ENCODE measurements around the gene ATG2A.

ATG2A gene

DNA sequence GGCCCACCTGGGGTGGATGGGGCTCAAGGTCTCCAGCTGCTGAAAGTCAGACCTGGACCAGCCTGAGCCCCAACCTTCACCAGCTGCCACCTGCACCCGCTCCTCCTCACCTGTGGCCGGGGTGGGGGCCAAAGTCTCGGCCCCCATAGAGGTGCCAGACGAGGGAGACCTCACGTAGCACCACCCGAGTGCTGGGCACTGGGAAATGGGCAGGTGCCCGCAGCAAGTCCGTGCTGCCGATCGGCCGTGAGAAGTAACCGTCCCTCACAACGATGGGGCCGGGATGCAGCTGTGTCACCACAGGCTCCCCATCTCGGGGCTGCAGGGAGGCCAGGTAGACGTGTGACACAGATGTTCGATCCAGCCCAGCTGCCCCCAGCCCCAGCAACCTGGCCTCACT lies 16.2 kb downstream of the ATG2A start:
- Mint-ChIP-seq H3K4me3 (no peak overlapping the region), H3K9me3 (no peaks in the 10 kb centered on the region), H3K27me3 (no peaks in the 10 kb centered on the region), H3K4me1 (ENCODE audit: low read depth) (peaks cover 22% of the 10 kb centered on the region), H3K36me3 (ENCODE audit: low read depth) (peaks cover 67% of the 10 kb centered on the region), H3K27ac (peak overlapping the region; percentile 55)
- DNase-seq, result no peak

GRCh38 chr11:64900263-64900678 lies 16.7 kb downstream of the ATG2A start:
- DNase-seq, result peak; percentile 70
- Mint-ChIP-seq H3K9me3 (no peaks in the 10 kb centered on the region), H3K27me3 (no peaks in the 10 kb centered on the region), H3K36me3 (ENCODE audit: low read depth) (peaks cover 65% of the 10 kb centered on the region), H3K4me3 (no peak overlapping the region), H3K4me1 (ENCODE audit: low read depth) (peaks cover 22% of the 10 kb centered on the region), H3K27ac (peak overlapping the region; percentile 79)

DNA sequence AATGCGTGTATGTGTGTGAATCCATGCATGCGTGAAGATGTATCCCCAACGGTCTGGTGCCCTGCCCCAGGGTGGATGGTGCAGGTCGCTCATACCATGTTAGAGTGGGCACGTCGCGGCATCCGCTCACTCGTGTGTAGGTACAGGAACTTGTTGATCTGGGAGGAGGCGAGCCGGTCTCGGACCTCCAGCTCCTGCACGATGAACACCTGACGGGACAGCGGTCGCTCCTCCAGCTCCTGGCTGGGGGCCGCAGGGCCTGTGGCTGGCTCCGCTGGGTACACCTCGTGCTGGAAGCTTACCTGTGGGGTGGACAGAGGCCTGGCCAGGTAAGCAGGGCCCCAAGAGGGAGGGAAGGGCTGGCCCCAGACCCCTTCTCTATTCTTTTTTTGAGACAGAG lies 18.5 kb downstream of the ATG2A start:
- peaks cover 24% of the 10 kb centered on the region for H3K4me1 Mint-ChIP-seq (ENCODE audit: low read depth)
- no peaks in the 10 kb centered on the region for H3K9me3 Mint-ChIP-seq
- DNase-seq, result no peak
- no peak overlapping the region for H3K4me3 Mint-ChIP-seq
- H3K27me3 Mint-ChIP-seq, result no peaks in the 10 kb centered on the region
- no peak overlapping the region for H3K27ac Mint-ChIP-seq
- peaks cover 64% of the 10 kb centered on the region for H3K36me3 Mint-ChIP-seq (ENCODE audit: low read depth)

DNA sequence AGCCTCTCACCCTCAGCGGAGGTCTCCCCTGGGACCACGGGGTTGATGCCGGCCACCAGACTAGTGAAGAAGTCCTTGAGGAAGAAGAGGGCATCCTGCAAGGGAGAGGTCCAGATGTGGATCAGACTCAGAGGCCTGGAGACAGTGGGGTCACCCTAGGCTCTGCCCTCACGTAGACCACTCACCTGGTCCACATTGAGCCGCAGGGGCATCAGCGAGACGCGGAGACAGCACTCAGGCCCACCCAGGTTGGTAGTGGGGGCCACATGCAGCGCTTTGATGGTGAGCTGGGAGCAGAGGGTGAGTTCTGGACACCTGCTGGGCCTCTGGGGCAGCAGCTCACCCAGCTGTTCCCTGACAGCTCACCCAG lies 18.9 kb downstream of the ATG2A start:
- H3K36me3 Mint-ChIP-seq (ENCODE audit: low read depth), result peaks cover 63% of the 10 kb centered on the region
- H3K27ac Mint-ChIP-seq, result no peak overlapping the region
- H3K4me1 Mint-ChIP-seq (ENCODE audit: low read depth), result peaks cover 24% of the 10 kb centered on the region
- H3K4me3 Mint-ChIP-seq, result no peak overlapping the region
- no peaks in the 10 kb centered on the region for H3K27me3 Mint-ChIP-seq
- no peak for DNase-seq
- H3K9me3 Mint-ChIP-seq, result no peaks in the 10 kb centered on the region

- Mint-ChIP-seq H3K27me3 (no peaks in the 10 kb centered on the region), H3K27ac (no peak overlapping the region), H3K36me3 (ENCODE audit: low read depth) (peaks cover 60% of the 10 kb centered on the region), H3K9me3 (no peaks in the 10 kb centered on the region), H3K4me1 (ENCODE audit: low read depth) (peaks cover 24% of the 10 kb centered on the region), H3K4me3 (no peak overlapping the region)
- DNase-seq, result no peak
Measured at GRCh38 chr11:64897381-64898075, 19.5 kb downstream of the ATG2A start.

DNA sequence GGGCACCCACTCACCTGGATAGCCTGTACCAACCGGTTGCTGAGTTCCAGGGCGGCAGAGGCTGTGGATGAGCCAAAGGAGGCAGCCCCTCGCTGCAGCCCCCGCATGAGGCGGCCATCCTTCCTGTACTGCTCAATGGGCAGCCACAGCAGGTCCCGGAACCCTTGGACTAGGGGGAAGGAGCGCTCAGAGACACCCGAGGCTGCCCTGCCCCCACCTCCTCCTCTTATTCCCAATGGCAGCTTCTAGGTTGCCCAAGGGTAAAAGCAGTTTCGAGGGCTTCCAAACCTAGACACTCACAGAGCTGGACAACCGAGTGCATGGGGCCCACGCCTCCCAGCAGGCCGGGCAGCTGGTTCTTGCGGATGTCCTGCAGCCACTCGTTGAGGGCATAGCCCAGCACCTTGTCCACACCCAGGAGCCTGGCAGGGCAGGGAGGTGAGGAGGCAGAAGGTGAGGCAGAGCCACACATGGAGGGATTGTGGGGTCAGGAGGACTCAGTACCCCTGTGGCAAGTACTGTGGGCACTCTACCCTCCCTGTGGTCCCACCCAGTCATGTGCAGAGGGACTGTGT lies 20.5 kb downstream of the ATG2A start:
- Mint-ChIP-seq H3K4me3 (no peak overlapping the region), H3K36me3 (ENCODE audit: low read depth) (peaks cover 53% of the 10 kb centered on the region), H3K4me1 (ENCODE audit: low read depth) (peaks cover 21% of the 10 kb centered on the region), H3K9me3 (no peaks in the 10 kb centered on the region), H3K27ac (no peak overlapping the region), H3K27me3 (no peaks in the 10 kb centered on the region)
- no peak for DNase-seq

DNA sequence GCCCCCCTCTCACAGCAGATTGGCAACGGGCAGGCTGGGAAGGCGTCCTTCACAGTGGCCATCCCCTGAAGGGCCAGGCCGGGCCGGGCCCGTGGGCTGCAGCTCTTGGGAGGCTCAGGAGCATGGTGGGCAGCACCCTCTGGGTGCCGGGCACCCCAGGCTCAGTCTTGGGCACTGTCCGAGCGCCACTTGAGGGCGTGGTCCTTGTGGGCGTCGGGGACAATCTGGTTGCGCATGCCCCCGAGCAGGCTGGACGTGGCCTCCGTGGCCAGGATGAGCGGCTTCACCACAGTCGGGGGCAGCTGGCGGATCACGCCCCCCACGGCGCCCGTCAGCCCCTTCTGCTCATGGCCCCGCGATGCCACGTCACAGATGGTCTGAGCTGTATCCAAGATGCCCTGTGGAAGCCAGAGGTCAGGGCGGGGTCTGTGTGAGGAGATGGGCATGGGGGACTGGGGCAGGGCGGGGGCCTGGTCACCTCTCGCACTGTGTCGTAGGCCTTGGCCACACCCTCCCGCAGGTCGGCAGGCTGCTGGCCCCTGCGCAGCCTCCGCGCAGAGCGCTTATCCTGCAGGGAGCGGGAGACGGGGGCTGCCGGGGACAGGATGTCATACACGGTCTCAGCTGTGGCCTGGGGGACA lies 22.1 kb downstream of the ATG2A start:
- H3K4me3 Mint-ChIP-seq, result no peak overlapping the region
- H3K36me3 Mint-ChIP-seq (ENCODE audit: low read depth), result peaks cover 41% of the 10 kb centered on the region
- no peak for DNase-seq
- H3K27me3 Mint-ChIP-seq, result no peaks in the 10 kb centered on the region
- H3K27ac Mint-ChIP-seq, result no peak overlapping the region
- H3K9me3 Mint-ChIP-seq, result no peaks in the 10 kb centered on the region
- peaks cover 6% of the 10 kb centered on the region for H3K4me1 Mint-ChIP-seq (ENCODE audit: low read depth)

- Mint-ChIP-seq H3K4me3 (no peak overlapping the region), H3K36me3 (ENCODE audit: low read depth) (peaks cover 36% of the 10 kb centered on the region), H3K27ac (peak overlapping the region; percentile 64), H3K27me3 (no peaks in the 10 kb centered on the region), H3K4me1 (ENCODE audit: low read depth) (peaks cover 2% of the 10 kb centered on the region), H3K9me3 (no peaks in the 10 kb centered on the region)
- DNase-seq, result peak; percentile 96
Measured at GRCh38 chr11:64894070-64894811, 22.8 kb downstream of the ATG2A start.

DNA sequence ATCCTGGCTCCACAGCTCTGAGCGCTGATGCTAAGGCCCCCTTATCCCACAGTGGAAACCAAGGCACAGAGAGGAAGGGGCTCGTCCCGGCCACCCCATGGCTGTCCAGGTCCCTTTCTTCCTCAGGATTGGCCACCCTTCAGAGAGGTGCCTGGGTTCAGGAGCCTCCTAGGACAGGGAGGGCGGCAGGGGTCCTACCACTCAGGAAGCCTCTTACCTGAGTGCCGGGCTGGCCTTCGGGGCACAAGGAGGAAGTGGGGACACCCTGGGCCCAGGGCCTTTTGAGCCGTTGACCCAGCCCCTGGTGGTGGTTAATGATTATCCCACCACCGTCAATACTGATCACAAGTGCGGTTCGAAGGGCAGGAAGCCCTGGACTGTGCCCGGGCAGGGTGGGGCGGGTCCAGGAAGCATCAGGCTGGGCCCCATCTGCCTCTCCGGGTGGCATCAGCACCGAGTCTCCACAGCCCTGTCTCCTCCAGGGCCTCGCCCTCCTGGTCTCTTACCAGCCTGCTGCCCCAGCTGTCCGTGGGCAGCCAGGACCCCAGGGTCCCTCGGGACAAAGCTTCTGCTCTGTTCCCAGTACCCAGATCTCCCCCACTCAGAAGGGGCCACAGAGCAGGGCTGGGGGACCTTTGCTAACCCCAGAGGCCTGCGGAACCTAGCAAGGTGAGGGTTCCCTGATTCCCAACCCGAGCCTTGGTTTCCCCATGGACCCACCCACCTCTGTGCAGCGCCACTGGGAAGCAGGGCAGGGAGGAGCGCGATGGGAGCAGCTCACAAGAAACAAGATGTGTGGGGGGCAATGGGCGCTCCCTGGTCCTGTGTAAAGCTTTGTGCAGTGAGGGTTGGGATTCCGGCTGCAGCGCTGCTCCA lies 23.6 kb downstream of the ATG2A start:
- Mint-ChIP-seq H3K36me3 (ENCODE audit: low read depth) (peaks cover 31% of the 10 kb centered on the region), H3K4me1 (ENCODE audit: low read depth) (peaks cover 5% of the 10 kb centered on the region), H3K9me3 (no peaks in the 10 kb centered on the region), H3K27me3 (no peaks in the 10 kb centered on the region), H3K4me3 (no peak overlapping the region), H3K27ac (no peak overlapping the region)
- DNase-seq, result no peak

DNA sequence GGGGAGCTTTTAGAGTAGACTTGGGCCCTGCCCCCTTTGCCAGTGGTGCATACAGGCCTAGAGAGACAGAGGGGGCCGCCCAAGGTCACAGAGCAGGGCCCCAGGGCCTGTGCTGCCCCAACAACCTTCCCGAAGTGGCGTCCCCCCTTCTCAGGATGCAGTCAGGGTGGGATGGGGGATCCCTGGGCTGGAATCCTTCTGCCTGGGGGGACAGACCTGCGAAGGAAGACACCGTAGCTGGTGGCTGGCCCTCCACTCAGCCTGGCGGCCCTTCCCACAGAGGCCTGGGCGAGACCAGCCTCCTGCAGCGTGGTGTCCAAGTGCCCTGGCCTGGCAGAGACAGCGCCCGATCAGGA lies 24.2 kb downstream of the ATG2A start:
- H3K36me3 Mint-ChIP-seq (ENCODE audit: low read depth), result peaks cover 25% of the 10 kb centered on the region

GRCh38 chr11:64892411-64892831 lies 24.6 kb downstream of the ATG2A start:
- DNase-seq, result no peak
- peaks cover 13% of the 10 kb centered on the region for H3K4me1 Mint-ChIP-seq (ENCODE audit: low read depth)
- peaks cover 22% of the 10 kb centered on the region for H3K36me3 Mint-ChIP-seq (ENCODE audit: low read depth)
- H3K27me3 Mint-ChIP-seq, result no peaks in the 10 kb centered on the region
- H3K4me3 Mint-ChIP-seq, result no peak overlapping the region
- H3K27ac Mint-ChIP-seq, result no peak overlapping the region
- no peaks in the 10 kb centered on the region for H3K9me3 Mint-ChIP-seq

More for the DNA sequence above, 24.2 kb downstream of the ATG2A start:
- no peak overlapping the region for H3K4me3 Mint-ChIP-seq
- H3K4me1 Mint-ChIP-seq (ENCODE audit: low read depth), result peaks cover 10% of the 10 kb centered on the region
- H3K27me3 Mint-ChIP-seq, result no peaks in the 10 kb centered on the region
- DNase-seq, result no peak
- no peak overlapping the region for H3K27ac Mint-ChIP-seq
- H3K9me3 Mint-ChIP-seq, result no peaks in the 10 kb centered on the region

GRCh38 chr11:64891880-64892279 lies 25.1 kb downstream of the ATG2A start:
- H3K36me3 Mint-ChIP-seq (ENCODE audit: low read depth), result peaks cover 16% of the 10 kb centered on the region
- H3K27ac Mint-ChIP-seq, result no peak overlapping the region

GRCh38 chr11:64891215-64891848 lies 25.7 kb downstream of the ATG2A start:
- H3K4me1 Mint-ChIP-seq (ENCODE audit: low read depth), result peaks cover 16% of the 10 kb centered on the region
- H3K27me3 Mint-ChIP-seq, result no peaks in the 10 kb centered on the region
- H3K27ac Mint-ChIP-seq, result no peak overlapping the region
- no peaks in the 10 kb centered on the region for H3K9me3 Mint-ChIP-seq
- peaks cover 13% of the 10 kb centered on the region for H3K36me3 Mint-ChIP-seq (ENCODE audit: low read depth)
- no peak for DNase-seq
- H3K4me3 Mint-ChIP-seq, result no peak overlapping the region

More at GRCh38 chr11:64891880-64892279, 25.1 kb downstream of the ATG2A start:
- DNase-seq, result no peak
- H3K4me3 Mint-ChIP-seq, result no peak overlapping the region
- no peaks in the 10 kb centered on the region for H3K9me3 Mint-ChIP-seq
- H3K4me1 Mint-ChIP-seq (ENCODE audit: low read depth), result peaks cover 16% of the 10 kb centered on the region
- H3K27me3 Mint-ChIP-seq, result no peaks in the 10 kb centered on the region

- no peaks in the 10 kb centered on the region for H3K9me3 Mint-ChIP-seq
- no peak overlapping the region for H3K4me3 Mint-ChIP-seq
- peaks cover 23% of the 10 kb centered on the region for H3K4me1 Mint-ChIP-seq (ENCODE audit: low read depth)
- no peaks in the 10 kb centered on the region for H3K27me3 Mint-ChIP-seq
- H3K36me3 Mint-ChIP-seq (ENCODE audit: low read depth), result peaks cover 5% of the 10 kb centered on the region
- H3K27ac Mint-ChIP-seq, result no peak overlapping the region
- DNase-seq, result no peak
Measured at GRCh38 chr11:64890522-64890939, 26.5 kb downstream of the ATG2A start.
